GM20000 (cell line): ENCODE data around the gene SPARCL1.

ENCODE experiments used
- DNase-seq: peaks from one replicate; pipeline ENCODE4 v3.0.0; 2012; ENCODE audit warnings: low spot score
- CTCF ChIP-seq: IDR thresholded peaks from 2 replicates; pipeline ENCODE4 v1.5.1; 2012; ENCODE audit warnings: mild to moderate bottlenecking, control low read depth; ENCODE audit errors: extremely low read depth, missing control alignments

SPARCL1 gene

GRCh38 chr4:87525636-87526295, 3.4 kb downstream of the SPARCL1 start:
- no peak for TF ChIP-seq CTCF
- DNase-seq: no peak

- no peak for TF ChIP-seq CTCF
- DNase-seq: no peak
Observed at GRCh38 chr4:87524456-87524855, 4.7 kb downstream of the SPARCL1 start.

- TF ChIP-seq CTCF: no peak
- DNase-seq: no peak
Observed at GRCh38 chr4:87523307-87523706, 5.9 kb downstream of the SPARCL1 start.

GRCh38 chr4:87521757-87522374, 7.3 kb downstream of the SPARCL1 start:
- no peak for DNase-seq
- no peak for TF ChIP-seq CTCF

- no peak for TF ChIP-seq CTCF
- no peak for DNase-seq
Observed at GRCh38 chr4:87521319-87521718, 7.9 kb downstream of the SPARCL1 start.

- DNase-seq: no peak
Observed at GRCh38 chr4:87517621-87518020, 11.6 kb downstream of the SPARCL1 start.

GRCh38 chr4:87516683-87517082, 12.5 kb downstream of the SPARCL1 start:
- no peak for DNase-seq
- TF ChIP-seq CTCF: no peak

More at GRCh38 chr4:87517621-87518020, 11.6 kb downstream of the SPARCL1 start:
- no peak for TF ChIP-seq CTCF
